H1 (cell line): ENCODE results near the gene PMEPA1. TPM values are rescaled to one million over a fixed set of nuclear protein-coding genes. Genes with fewer than 3 reads are reported as not detected.

ENCODE experiments used
- CTCF ChIA-PET: fragments of 300-600 bp; sonication (Branson Sonifier 250); formaldehyde crosslinking; loops from one replicate; lab custom pipeline; 2021; ENCODE audit not compliant: partially characterized antibody; lab: Charles Lee
- POLR2A ChIA-PET: fragments of 300-600 bp; sonication (Branson Sonifier 250); formaldehyde crosslinking; loops from one replicate; lab custom pipeline; 2021; ENCODE audit warnings: inconsistent platforms; ENCODE audit not compliant: partially characterized antibody; lab: Charles Lee
- DNase-seq, 2 experiments: peaks; one replicate each; pipeline versions ENCODE4 v3.0.0 to v3.0.0-alpha.2; 2010 to 2022; ENCODE audit warnings: low spot score in 2 of 2, low read depth in 1 of 2, mixed read lengths in 1 of 2
- FAIRE-seq: peaks from 2 replicates; lab custom pipeline; 2011; peaks lifted over from hg19 to GRCh38; lab: Jason Lieb, UNC
- H2AFZ ChIP-seq: 2 replicates; pipeline ENCODE4 v1.8.1; 2012; ENCODE audit warnings: low read length, inconsistent platforms
- H2AK5ac ChIP-seq: 2 replicates; pipeline ENCODE4 v1.6.1; 2013; ENCODE audit warnings: low read depth, low read length
- H2BK120ac ChIP-seq: replicated peaks from 2 replicates; pipeline ENCODE3; 2013; ENCODE audit warnings: low read depth, low read length, inconsistent platforms
- H2BK12ac ChIP-seq: 2 replicates; pipeline ENCODE4 v1.6.1; 2013; ENCODE audit warnings: low read depth, low read length
- H2BK15ac ChIP-seq: 2 replicates; pipeline ENCODE4 v1.6.1; 2013; ENCODE audit warnings: low read length
- H2BK20ac ChIP-seq: 2 replicates; pipeline ENCODE4 v1.6.1; 2013; ENCODE audit warnings: low read length
- H2BK5ac ChIP-seq: 2 replicates; pipeline ENCODE4 v1.6.1; 2013; ENCODE audit warnings: low read depth, low read length
- H3K14ac ChIP-seq: 2 replicates; pipeline ENCODE4 v1.6.1; 2013; ENCODE audit warnings: inconsistent platforms; ENCODE audit not compliant: insufficient read length
- H3K18ac ChIP-seq: 2 replicates; pipeline ENCODE4 v1.6.1; 2013; ENCODE audit warnings: low read length; ENCODE audit errors: extremely low read depth
- H3K23ac ChIP-seq: 2 replicates; pipeline ENCODE4 v1.6.1; 2013; ENCODE audit warnings: inconsistent platforms; ENCODE audit not compliant: insufficient read length
- H3K23me2 ChIP-seq: 2 replicates; pipeline ENCODE4 v1.6.1; 2013; ENCODE audit warnings: low read depth, low read length
- H3K27ac ChIP-seq: 2 replicates; pipeline ENCODE4 v1.6.1; 2011; ENCODE audit warnings: low read depth, low read length, inconsistent platforms
- H3K27me3 ChIP-seq, 4 experiments: replicated peaks in 1 of 4; 1 replicate in 1 of 4; 2 replicates in 3 of 4; pipeline versions ENCODE4 v1.6.1 to v1.8.1; 2011 to 2013; ENCODE audit warnings: low read length in 3 of 4, mild to moderate bottlenecking in 3 of 4, inconsistent platforms in 2 of 4, mixed read lengths in 2 of 4, moderate library complexity in 1 of 4; ENCODE audit not compliant: control insufficient read depth in 3 of 4, insufficient read depth in 3 of 4; ENCODE audit errors: extremely low read depth in 1 of 4
- H3K36me3 ChIP-seq, 4 experiments: 2 replicates each; pipeline versions ENCODE4 v1.6.1 to v1.8.1; 2011 to 2013; ENCODE audit warnings: mild to moderate bottlenecking in 4 of 4, low read length in 3 of 4, moderate library complexity in 2 of 4, control low read depth in 1 of 4, inconsistent platforms in 1 of 4; ENCODE audit not compliant: insufficient read depth in 4 of 4, control insufficient read depth in 2 of 4
- H3K4ac ChIP-seq: replicated peaks from 2 replicates; pipeline ENCODE3; 2013; ENCODE audit warnings: low read length, low read depth, mixed read lengths, inconsistent platforms; ENCODE audit not compliant: insufficient read length
- H3K4me1 ChIP-seq, 4 experiments: replicated peaks in 1 of 4; 1 replicate in 1 of 4; 2 replicates in 3 of 4; pipeline versions ENCODE4 v1.6.1 to v1.8.1; 2011 to 2013; ENCODE audit warnings: low read length in 3 of 4, inconsistent platforms in 2 of 4, mixed read lengths in 1 of 4; ENCODE audit not compliant: insufficient read depth in 4 of 4, control insufficient read depth in 3 of 4
- H3K4me2 ChIP-seq, 2 experiments: 2 replicates each; pipeline versions ENCODE4 v1.6.1 to v1.8.1; 2011 to 2013; ENCODE audit warnings: low read depth in 2 of 2, low read length in 2 of 2, control low read depth in 1 of 2, inconsistent platforms in 1 of 2, mild to moderate bottlenecking in 1 of 2; ENCODE audit not compliant: insufficient read depth in 1 of 2
- H3K4me3 ChIP-seq, 4 experiments: fragments of 200-600, 300-600 bp in 1 of 4; sonication (generic), shearing (Covaris generic), sonication (Bioruptor Twin) in 1 of 4; 2 replicates each; pipeline versions ENCODE4 v1.5.1 to v1.8.1; 2011 to 2016; ENCODE audit warnings: low read length in 4 of 4, low read depth in 3 of 4, control low read depth in 2 of 4, inconsistent platforms in 2 of 4, mild to moderate bottlenecking in 2 of 4, mixed read lengths in 1 of 4, moderate library complexity in 1 of 4; ENCODE audit not compliant: insufficient read depth in 2 of 4; ENCODE audit errors: extremely low read depth in 1 of 4
- H3K56ac ChIP-seq: replicated peaks from 2 replicates; pipeline ENCODE3; 2013; ENCODE audit warnings: low read depth, mild to moderate bottlenecking, mixed read lengths, low read length, inconsistent platforms; ENCODE audit not compliant: insufficient read length
- H3K79me1 ChIP-seq: 2 replicates; pipeline ENCODE4 v1.6.1; 2013; ENCODE audit warnings: low read depth, low read length, control low read depth
- H3K79me2 ChIP-seq, 2 experiments: 2 replicates each; pipeline versions ENCODE4 v1.6.1 to v1.8.1; 2012 to 2013; ENCODE audit warnings: low read length in 2 of 2, mild to moderate bottlenecking in 2 of 2, inconsistent platforms in 1 of 2; ENCODE audit not compliant: insufficient read depth in 2 of 2, control insufficient read depth in 1 of 2
- H3K9ac ChIP-seq, 4 experiments: replicated peaks in 1 of 4; 1 replicate in 1 of 4; 2 replicates in 3 of 4; pipeline versions ENCODE4 v1.6.1 to v1.8.1; 2011 to 2013; ENCODE audit warnings: low read depth in 3 of 4, low read length in 3 of 4, control low read depth in 2 of 4, mild to moderate bottlenecking in 2 of 4, moderate library complexity in 2 of 4, inconsistent platforms in 1 of 4; ENCODE audit errors: extremely low read depth in 1 of 4
- H3K9me3 ChIP-seq, 2 experiments: 2 replicates each; pipeline versions ENCODE4 v1.6.1 to v1.8.1; 2012 to 2013; ENCODE audit warnings: mild to moderate bottlenecking in 2 of 2, moderate library complexity in 2 of 2, control low read depth in 1 of 2, inconsistent platforms in 1 of 2, low read depth in 1 of 2, low read length in 1 of 2, mixed read lengths in 1 of 2; ENCODE audit not compliant: insufficient read depth in 2 of 2
- H4K20me1 ChIP-seq, 2 experiments: replicated peaks in 1 of 2; 2 replicates each; pipeline versions ENCODE3 to v1.8.1; 2011 to 2013; ENCODE audit warnings: inconsistent platforms in 2 of 2, low read length in 2 of 2, mild to moderate bottlenecking in 1 of 2; ENCODE audit not compliant: insufficient read depth in 2 of 2, control insufficient read depth in 1 of 2
- H4K5ac ChIP-seq: 2 replicates; pipeline ENCODE4 v1.6.1; 2013; ENCODE audit warnings: low read length, low read depth, mixed read lengths, inconsistent platforms; ENCODE audit not compliant: insufficient read length
- H4K8ac ChIP-seq: 2 replicates; pipeline ENCODE4 v1.8.0; 2013; ENCODE audit warnings: mild to moderate bottlenecking, moderate library complexity, low read length, inconsistent platforms; ENCODE audit not compliant: insufficient read depth; ENCODE audit errors: extremely low read depth
- H4K91ac ChIP-seq: replicated peaks from 2 replicates; pipeline ENCODE3; 2013; ENCODE audit warnings: low read length, mixed read lengths, inconsistent platforms; ENCODE audit not compliant: insufficient read length
- CTBP2 ChIP-seq: IDR thresholded peaks from 2 replicates; pipeline ENCODE4 v1.7.0; 2011; ENCODE audit warnings: borderline replicate concordance, mild to moderate bottlenecking, moderate library complexity, mixed read lengths, low read length; ENCODE audit not compliant: insufficient read depth, insufficient read length
- EZH2 ChIP-seq: fragments of 200-600 bp; sonication (generic); IDR thresholded peaks from 2 replicates; pipeline ENCODE4 v1.7.1; 2012; ENCODE audit warnings: low read depth, mild to moderate bottlenecking, moderate library complexity, low read length, inconsistent platforms; ENCODE audit not compliant: severe bottlenecking
- SIN3A ChIP-seq, 2 experiments: IDR thresholded peaks in 1 of 2; conservative IDR thresholded peaks in 1 of 2; 2 replicates each; pipeline ENCODE4 v1.6.1; 2011 to 2012; ENCODE audit warnings: low read length in 2 of 2, improper control_type of control experiment in 1 of 2, low read depth in 1 of 2, mild to moderate bottlenecking in 1 of 2
- SIRT6 ChIP-seq: IDR thresholded peaks from one replicate; pipeline ENCODE4 v1.7.1; 2012; ENCODE audit warnings: low read length, inconsistent platforms
- SP4 ChIP-seq: IDR thresholded peaks from 2 replicates; pipeline ENCODE4 v1.6.1; 2012; ENCODE audit warnings: low read length, inconsistent platforms
- WGBS, 2 experiments: shearing (Covaris generic) in 1 of 2; methylation state at CpG; one replicate each; pipeline versions ENCODE4 v1.1.6 to v1.1.7; 2013 to 2015; ENCODE audit warnings: low lambda C conversion rate in 2 of 2, mixed read lengths in 2 of 2, inconsistent platforms in 1 of 2, low coverage in 1 of 2, missing lambda C conversion rate in 1 of 2; ENCODE audit not compliant: insufficient replicate concordance in 2 of 2, insufficient coverage in 1 of 2, insufficient read length in 1 of 2; ENCODE audit errors: extremely low coverage in 1 of 2, missing lambda C conversion rate in 1 of 2; 5-methylcytosine and 5-hydroxymethylcytosine counted together
- polyA plus RNA-seq, 7 experiments: library from polyadenylated mRNA; depleted of rRNA in 3 of 7; stranded (reverse) in 5 of 7; unstranded in 2 of 7; fragments of >200 nt in 5 of 7; fragments of 200-250 nt in 2 of 7; gene quantifications; 1 replicate in 5 of 7; 2 replicates in 1 of 7; 4 replicates in 1 of 7; pipeline versions ENCODE4 v1.2.1 to v1.2.3, GENCODE V29; 2011 to 2013; ENCODE audit warnings: missing spikeins in 2 of 7, mixed read lengths in 2 of 7
- total RNA-seq: library from RNA; stranded (reverse); fragmentation: NEBNext Ultra II Directional; extraction: Animal tissue kit (Norgen Biotek cat#: 25700); gene quantifications from 2 replicates; pipeline ENCODE4 v1.2.1, GENCODE V29; 2021
- TF ChIP-seq, protein P1 (sequence below), 3 experiments: IDR thresholded peaks; 1 replicate in 2 of 3; 2 replicates in 1 of 3; pipeline versions ENCODE4 v1.5.1 to v1.6.1; 2011; ENCODE audit warnings: low read length in 3 of 3, mild to moderate bottlenecking in 3 of 3, inconsistent platforms in 2 of 3, low read depth in 1 of 3, moderate library complexity in 1 of 3; ENCODE audit not compliant: insufficient read depth in 1 of 3; ENCODE audit errors: control extremely low read depth in 1 of 3

PMEPA1 gene
- total and polyA plus RNA-seq, 2 of the 8 experiments (the other 6 are each of a cell fraction or from before 2014, with no cell fraction given) = 12.7 to 20.5 TPM

DNA sequence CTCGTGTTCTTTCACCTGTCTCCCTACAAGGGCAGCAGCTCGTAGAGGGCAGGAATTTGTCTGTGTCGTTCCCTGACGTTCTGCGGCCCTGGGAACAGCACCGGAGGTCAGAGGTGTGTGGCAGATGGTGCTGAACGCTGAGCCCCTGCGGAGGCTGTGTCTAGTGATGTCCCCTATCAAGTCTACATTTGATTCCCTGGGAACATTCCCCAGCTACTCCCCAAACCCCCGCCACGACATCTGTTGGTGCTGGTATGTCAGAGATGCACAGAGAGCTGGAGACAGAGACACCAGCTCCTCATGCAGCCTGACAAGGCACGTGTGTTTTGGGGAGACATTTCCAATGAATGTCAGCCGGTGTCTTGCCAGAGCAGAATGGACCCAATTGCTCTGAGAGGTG, 7.7 kb downstream of the PMEPA1 start:
- Histone ChIP-seq H3K9me3 (no peaks in the 10 kb centered on the region), H2BK20ac (no peak overlapping the region), H3K23me2 (no peaks in the 10 kb centered on the region), H3K4me3 (no peak overlapping the region), H2BK5ac (no peak overlapping the region), H4K91ac (no peak overlapping the region), H2AK5ac (no peak overlapping the region), H3K18ac (no peak overlapping the region), H3K36me3 (no peaks in the 10 kb centered on the region), H3K4ac (no peak overlapping the region), H2BK12ac (no peak overlapping the region), H3K14ac (no peak overlapping the region), H3K27ac (no peak overlapping the region), H2BK120ac (no peak overlapping the region), H3K27me3 (no peaks in the 10 kb centered on the region), H3K4me2 (no peak overlapping the region), H4K5ac (no peak overlapping the region), H4K20me1 (peaks cover 49 to 60% of the 10 kb centered on the region in 2 experiments), H2BK15ac (no peak overlapping the region), H2AFZ (no peak overlapping the region), H3K9ac (no peak overlapping the region), H3K79me1 (peaks cover 29% of the 10 kb centered on the region), H4K8ac (no peak overlapping the region), H3K23ac (no peak overlapping the region), H3K4me1 (peaks cover 0 to 16% (median 7%) of the 10 kb centered on the region in 4 experiments; a peak in 3 of 7 replicates), H3K79me2 (peaks cover 22 to 98% of the 10 kb centered on the region in 2 experiments), H3K56ac (no peak overlapping the region)
- TF ChIP-seq, protein P1, sequence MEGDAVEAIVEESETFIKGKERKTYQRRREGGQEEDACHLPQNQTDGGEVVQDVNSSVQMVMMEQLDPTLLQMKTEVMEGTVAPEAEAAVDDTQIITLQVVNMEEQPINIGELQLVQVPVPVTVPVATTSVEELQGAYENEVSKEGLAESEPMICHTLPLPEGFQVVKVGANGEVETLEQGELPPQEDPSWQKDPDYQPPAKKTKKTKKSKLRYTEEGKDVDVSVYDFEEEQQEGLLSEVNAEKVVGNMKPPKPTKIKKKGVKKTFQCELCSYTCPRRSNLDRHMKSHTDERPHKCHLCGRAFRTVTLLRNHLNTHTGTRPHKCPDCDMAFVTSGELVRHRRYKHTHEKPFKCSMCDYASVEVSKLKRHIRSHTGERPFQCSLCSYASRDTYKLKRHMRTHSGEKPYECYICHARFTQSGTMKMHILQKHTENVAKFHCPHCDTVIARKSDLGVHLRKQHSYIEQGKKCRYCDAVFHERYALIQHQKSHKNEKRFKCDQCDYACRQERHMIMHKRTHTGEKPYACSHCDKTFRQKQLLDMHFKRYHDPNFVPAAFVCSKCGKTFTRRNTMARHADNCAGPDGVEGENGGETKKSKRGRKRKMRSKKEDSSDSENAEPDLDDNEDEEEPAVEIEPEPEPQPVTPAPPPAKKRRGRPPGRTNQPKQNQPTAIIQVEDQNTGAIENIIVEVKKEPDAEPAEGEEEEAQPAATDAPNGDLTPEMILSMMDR (IDR thresholded peaks at IDR 0.05; ENCODE audit: control extremely low read depth in 1 of 3, insufficient read depth in 1 of 3, low read depth in 1 of 3, low read length in 3 of 3) = no peak
- TF ChIP-seq EZH2 (no peak), SP4 (no peak), SIRT6 (no peak), CTBP2 (no peak), SIN3A (conservative IDR thresholded peaks at IDR 0.05 in 1 of 2, IDR thresholded peaks at IDR 0.05 in 1 of 2; ENCODE audit: low read depth in 1 of 2, low read length in 2 of 2) (no peak)
- DNase-seq (no peak), FAIRE-seq (no peak)
- ChIA-PET POLR2A (interaction anchor here (1.7 kb wide), 1 partner anchor 14 kb away, joined by 4 read pairs; no protein-coding TSS in a partner anchor), CTCF (interaction anchor here (0.7 to 2.1 kb wide), 6 partner anchors 9 to 385 kb away, joined by 3 to 8 read pairs (median 5); no protein-coding TSS in a partner anchor)
- 95% methylated on average over 11 of the region's 12 CpGs; no CpG with 5 or more reads in 1 of the 2 experiments for WGBS, 2 experiments
